Astrocyte (in vitro differentiated cells and primary cell): ENCODE measurements around the gene ALG6. TPM values are rescaled to one million over a fixed set of nuclear protein-coding genes. Genes with fewer than 3 reads are reported as not detected.

ENCODE experiments used
- DNase-seq: peaks from one replicate; pipeline ENCODE4 v3.0.0-alpha.2; 2010; ENCODE audit warnings: low read depth
- FAIRE-seq: peaks from 2 replicates; lab custom pipeline; 2011; peaks lifted over from hg19 to GRCh38; lab: Jason Lieb, UNC
- H2AFZ ChIP-seq: 2 replicates; pipeline ENCODE4 v1.6.0; 2012; ENCODE audit warnings: low read depth, low read length, inconsistent platforms
- H3K27ac ChIP-seq: 2 replicates; pipeline ENCODE4 v1.5.1; 2011; ENCODE audit warnings: low read depth, low read length, inconsistent platforms
- H3K27me3 ChIP-seq: 2 replicates; pipeline ENCODE4 v1.6.0; 2011; ENCODE audit warnings: low read length, inconsistent platforms; ENCODE audit not compliant: insufficient read depth
- H3K36me3 ChIP-seq: 2 replicates; pipeline ENCODE4 v1.5.1; 2011; ENCODE audit warnings: low read length, inconsistent platforms; ENCODE audit not compliant: insufficient read depth
- H3K4me1 ChIP-seq: 2 replicates; pipeline ENCODE4 v1.5.1; 2011; ENCODE audit warnings: low read length, inconsistent platforms; ENCODE audit not compliant: insufficient read depth
- H3K4me2 ChIP-seq: 2 replicates; pipeline ENCODE4 v1.6.0; 2012; ENCODE audit warnings: low read length, inconsistent platforms
- H3K4me3 ChIP-seq: 2 replicates; pipeline ENCODE4 v1.5.1; 2011; ENCODE audit warnings: low read depth, mild to moderate bottlenecking, low read length, inconsistent platforms; ENCODE audit not compliant: insufficient read depth
- H3K79me2 ChIP-seq: 2 replicates; pipeline ENCODE4 v1.6.0; 2012; ENCODE audit warnings: mild to moderate bottlenecking, low read length, inconsistent platforms; ENCODE audit not compliant: insufficient read depth
- H3K9ac ChIP-seq: 2 replicates; pipeline ENCODE4 v1.6.0; 2012; ENCODE audit warnings: mild to moderate bottlenecking, low read length, inconsistent platforms
- H3K9me3 ChIP-seq: 2 replicates; pipeline ENCODE4 v1.5.1; 2012; ENCODE audit warnings: low read depth, mild to moderate bottlenecking, low read length, inconsistent platforms; ENCODE audit not compliant: insufficient read depth
- H4K20me1 ChIP-seq: 2 replicates; pipeline ENCODE4 v1.6.0; 2012; ENCODE audit warnings: low read length, inconsistent platforms; ENCODE audit not compliant: insufficient read depth
- H3K27ac Mint-ChIP-seq: one replicate; pipeline ENCODE4 v1.8.0; 2021; ENCODE audit warnings: mild to moderate bottlenecking, mixed read lengths; ENCODE audit not compliant: unreplicated experiment
- H3K27me3 Mint-ChIP-seq: one replicate; pipeline ENCODE4 v1.8.0; 2021; ENCODE audit warnings: low read depth, mixed read lengths; ENCODE audit not compliant: unreplicated experiment
- H3K36me3 Mint-ChIP-seq: one replicate; pipeline ENCODE4 v1.8.0; 2021; ENCODE audit warnings: low read depth, mixed read lengths; ENCODE audit not compliant: unreplicated experiment
- H3K4me1 Mint-ChIP-seq: one replicate; pipeline ENCODE4 v1.8.0; 2021; ENCODE audit warnings: low read depth, mixed read lengths; ENCODE audit not compliant: unreplicated experiment
- H3K4me3 Mint-ChIP-seq: one replicate; pipeline ENCODE4 v1.8.0; 2021; ENCODE audit warnings: mild to moderate bottlenecking, moderate library complexity, mixed read lengths; ENCODE audit not compliant: unreplicated experiment
- H3K9me3 Mint-ChIP-seq: one replicate; pipeline ENCODE4 v1.8.0; 2021; ENCODE audit warnings: mild to moderate bottlenecking, mixed read lengths; ENCODE audit not compliant: unreplicated experiment
- EZH2 ChIP-seq: IDR thresholded peaks from 2 replicates; pipeline ENCODE4 v1.6.1; 2012; ENCODE audit warnings: mild to moderate bottlenecking, low read length, inconsistent platforms; ENCODE audit not compliant: insufficient read depth
- total RNA-seq: library from RNA; stranded (reverse); gene quantifications from 2 replicates; pipeline ENCODE4 v1.2.1, GENCODE V29; 2021
- TF ChIP-seq, protein P1 (sequence below): IDR thresholded peaks from 2 replicates; pipeline ENCODE4 v1.5.1; 2011; ENCODE audit warnings: low read depth, mild to moderate bottlenecking, inconsistent platforms, low read length, moderate library complexity; ENCODE audit not compliant: insufficient read depth

Gene ALG6
- total RNA-seq, 1 donor from 2014 or later, result 7.8 TPM

DNA sequence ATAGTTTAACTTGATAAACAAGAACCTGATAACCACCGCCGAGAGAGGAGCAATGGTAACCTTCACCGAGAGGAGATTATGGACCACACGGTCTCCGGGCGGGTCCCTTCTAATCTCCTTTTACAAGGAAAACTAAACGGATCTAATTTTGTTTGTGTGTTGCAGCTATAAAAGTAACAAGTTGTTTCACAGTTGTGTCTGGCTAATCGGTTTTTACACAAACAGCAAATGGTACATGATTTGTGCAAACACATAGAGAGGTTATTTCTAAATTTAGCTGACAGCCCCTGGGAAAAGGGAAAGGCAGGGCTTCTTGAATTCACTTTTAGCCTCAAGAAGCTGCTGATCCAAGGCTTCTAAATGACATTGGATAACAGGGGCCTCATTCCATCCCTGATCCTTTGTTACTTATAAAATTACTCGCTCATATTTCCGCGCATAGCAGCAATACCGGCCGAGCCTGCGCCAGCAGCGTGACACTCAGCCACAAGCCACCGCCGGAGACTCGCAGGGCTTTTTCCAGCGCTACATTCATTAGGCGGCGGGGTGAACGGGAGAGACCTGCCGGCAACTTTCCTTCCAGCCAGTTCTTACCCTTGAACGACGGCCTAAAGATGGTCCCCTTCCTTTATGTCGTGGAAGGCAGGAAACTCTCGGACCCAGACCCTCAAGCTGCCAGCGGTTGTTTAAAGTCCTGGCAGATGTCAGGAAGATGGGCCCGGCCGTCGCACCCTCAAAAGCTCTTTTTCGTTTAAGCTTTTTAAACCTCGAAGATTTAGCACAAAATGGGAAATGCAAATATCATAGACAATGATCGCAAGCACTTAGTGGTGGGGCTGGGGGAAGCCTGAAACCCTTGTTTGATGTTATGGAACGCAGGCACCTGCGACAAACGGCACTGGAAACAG lies 40.7 kb upstream of the ALG6 start:
- H3K4me3 Mint-ChIP-seq, result no peak overlapping the region
- Histone ChIP-seq H3K27me3 (peaks cover 91% of the 10 kb centered on the region), H3K4me3 (no peak overlapping the region)

DNA sequence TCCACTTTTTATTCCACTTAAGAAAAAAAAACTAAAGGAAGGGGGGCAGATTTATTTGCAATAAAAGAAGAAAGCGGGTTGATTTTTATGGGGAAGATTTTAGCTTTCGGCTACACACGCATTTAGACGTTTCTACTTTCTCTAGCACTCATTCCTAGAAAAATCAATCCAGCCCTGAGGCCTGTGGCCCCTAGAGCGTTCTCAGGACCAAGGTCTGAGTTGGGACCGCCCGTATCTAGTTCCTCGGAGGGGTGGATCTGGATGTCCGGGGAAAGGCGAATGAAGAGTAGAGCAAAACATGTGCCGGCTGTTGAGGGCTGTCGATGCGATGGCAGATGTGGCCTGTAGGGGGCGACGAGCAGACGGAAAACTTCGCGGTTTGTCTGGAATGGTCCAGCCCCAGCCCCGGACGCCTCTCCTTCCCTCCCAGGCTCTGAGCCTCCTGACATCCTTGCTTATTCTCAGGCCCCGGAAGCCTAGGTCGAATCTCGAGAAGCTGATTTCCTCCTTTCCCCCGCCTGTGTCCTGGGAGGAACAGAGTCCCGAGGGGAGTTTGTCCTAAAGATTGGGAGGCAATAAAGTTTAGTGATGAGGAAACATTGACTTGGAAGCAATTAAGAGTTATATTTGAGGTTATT lies 39.9 kb upstream of the ALG6 start:
- Mint-ChIP-seq H3K27me3 (peaks cover 70% of the 10 kb centered on the region), H3K36me3 (peaks cover 3% of the 10 kb centered on the region), H3K9me3 (peaks cover 16% of the 10 kb centered on the region), H3K27ac (no peak overlapping the region), H3K4me1 (no peaks in the 10 kb centered on the region), H3K4me3 (no peak overlapping the region)
- H3K9ac ChIP-seq, result no peak overlapping the region
- FAIRE-seq (no peak), DNase-seq (peak; percentile 6)
- H3K36me3 ChIP-seq, result no peaks in the 10 kb centered on the region
- no peaks in the 10 kb centered on the region for H3K4me1 ChIP-seq
- H3K27ac ChIP-seq, result no peak overlapping the region
- peaks cover 12% of the 10 kb centered on the region for H4K20me1 ChIP-seq
- no peak overlapping the region for H3K4me2 ChIP-seq
- no peak for TF ChIP-seq EZH2
- TF ChIP-seq, protein P1, sequence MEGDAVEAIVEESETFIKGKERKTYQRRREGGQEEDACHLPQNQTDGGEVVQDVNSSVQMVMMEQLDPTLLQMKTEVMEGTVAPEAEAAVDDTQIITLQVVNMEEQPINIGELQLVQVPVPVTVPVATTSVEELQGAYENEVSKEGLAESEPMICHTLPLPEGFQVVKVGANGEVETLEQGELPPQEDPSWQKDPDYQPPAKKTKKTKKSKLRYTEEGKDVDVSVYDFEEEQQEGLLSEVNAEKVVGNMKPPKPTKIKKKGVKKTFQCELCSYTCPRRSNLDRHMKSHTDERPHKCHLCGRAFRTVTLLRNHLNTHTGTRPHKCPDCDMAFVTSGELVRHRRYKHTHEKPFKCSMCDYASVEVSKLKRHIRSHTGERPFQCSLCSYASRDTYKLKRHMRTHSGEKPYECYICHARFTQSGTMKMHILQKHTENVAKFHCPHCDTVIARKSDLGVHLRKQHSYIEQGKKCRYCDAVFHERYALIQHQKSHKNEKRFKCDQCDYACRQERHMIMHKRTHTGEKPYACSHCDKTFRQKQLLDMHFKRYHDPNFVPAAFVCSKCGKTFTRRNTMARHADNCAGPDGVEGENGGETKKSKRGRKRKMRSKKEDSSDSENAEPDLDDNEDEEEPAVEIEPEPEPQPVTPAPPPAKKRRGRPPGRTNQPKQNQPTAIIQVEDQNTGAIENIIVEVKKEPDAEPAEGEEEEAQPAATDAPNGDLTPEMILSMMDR, result peak; percentile 71
- no peak overlapping the region for H2AFZ ChIP-seq
- H3K79me2 ChIP-seq, result no peaks in the 10 kb centered on the region
- peaks cover 7% of the 10 kb centered on the region for H3K9me3 ChIP-seq
- H3K4me3 ChIP-seq, result no peak overlapping the region
- peaks cover 90% of the 10 kb centered on the region for H3K27me3 ChIP-seq

More for the DNA sequence above, 40.7 kb upstream of the ALG6 start:
- Histone ChIP-seq H3K9ac (no peak overlapping the region), H4K20me1 (peaks cover 12% of the 10 kb centered on the region), H3K36me3 (no peaks in the 10 kb centered on the region), H3K27ac (no peak overlapping the region), H3K4me2 (no peak overlapping the region), H3K79me2 (no peaks in the 10 kb centered on the region), H3K9me3 (peaks cover 7% of the 10 kb centered on the region), H2AFZ (peak overlapping the region; percentile 10), H3K4me1 (peaks cover 3% of the 10 kb centered on the region)
- TF ChIP-seq, protein P1, result no peak
- TF ChIP-seq EZH2, result peak; percentile 68
- FAIRE-seq (no peak), DNase-seq (no peak)
- peaks cover 19% of the 10 kb centered on the region for H3K9me3 Mint-ChIP-seq
- peaks cover 67% of the 10 kb centered on the region for H3K27me3 Mint-ChIP-seq
- H3K4me1 Mint-ChIP-seq, result peaks cover under 1% of the 10 kb centered on the region
- peaks cover 4% of the 10 kb centered on the region for H3K36me3 Mint-ChIP-seq
- peak overlapping the region; percentile 50 for H3K27ac Mint-ChIP-seq
